ENCODE data around the gene UBE3C.
A peak's percentile ranks its signal among the peaks of the same experiment; 100 is the strongest.

Gene UBE3C

GRCh38 chr7:157278167-157278790 lies 139.6 kb downstream of the UBE3C start:
- peak overlapping the region; percentile 90 to 100 (median 98) for H3K4me2 ChIP-seq
- H3K36me3 ChIP-seq = no peaks in the 10 kb centered on the region
- peak overlapping the region; percentile 92 to 99 (median 96); a peak in 21 of 22 replicates for H3K27ac ChIP-seq
- H3K4me1 ChIP-seq = peaks cover 58 to 92% (median 84%) of the 10 kb centered on the region in 10 experiments
- H4K20me1 ChIP-seq = no peaks in the 10 kb centered on the region
- no peaks in the 10 kb centered on the region for H3K9me3 ChIP-seq (replicated peaks in 1 of 11)
- H3K4me3 ChIP-seq = peak overlapping the region in 2 of 10 experiments; percentile 68; a peak in 5 of 20 replicates
- TF ChIP-seq Cebpa-rat (IDR thresholded peaks at IDR 0.05) = no peak
- H3K27me3 ChIP-seq = no peaks in the 10 kb centered on the region
- peak overlapping the region; percentile 89 to 100 (median 92); a peak in 17 of 22 replicates for H3K9ac ChIP-seq

GRCh38 chr7:157278791-157279724 lies 140.3 kb downstream of the UBE3C start:
- H3K9ac ChIP-seq = peak overlapping the region; percentile 89 to 100 (median 92)
- H3K9me3 ChIP-seq (replicated peaks in 1 of 11) = peaks cover 0 to 6% (median 3%) of the 10 kb centered on the region in 11 experiments; a peak in 16 of 22 replicates
- no peak for TF ChIP-seq Cebpa-rat (IDR thresholded peaks at IDR 0.05)
- H3K36me3 ChIP-seq = no peaks in the 10 kb centered on the region
- no peaks in the 10 kb centered on the region for H4K20me1 ChIP-seq
- H3K27ac ChIP-seq = peak overlapping the region; percentile 92 to 99 (median 96)
- peak overlapping the region; percentile 90 to 100 (median 98) for H3K4me2 ChIP-seq
- H3K4me3 ChIP-seq = peak overlapping the region; percentile 56 to 73 (median 65)
- H3K4me1 ChIP-seq = peaks cover 55 to 84% (median 76%) of the 10 kb centered on the region in 10 experiments
- no peaks in the 10 kb centered on the region for H3K27me3 ChIP-seq

DNA sequence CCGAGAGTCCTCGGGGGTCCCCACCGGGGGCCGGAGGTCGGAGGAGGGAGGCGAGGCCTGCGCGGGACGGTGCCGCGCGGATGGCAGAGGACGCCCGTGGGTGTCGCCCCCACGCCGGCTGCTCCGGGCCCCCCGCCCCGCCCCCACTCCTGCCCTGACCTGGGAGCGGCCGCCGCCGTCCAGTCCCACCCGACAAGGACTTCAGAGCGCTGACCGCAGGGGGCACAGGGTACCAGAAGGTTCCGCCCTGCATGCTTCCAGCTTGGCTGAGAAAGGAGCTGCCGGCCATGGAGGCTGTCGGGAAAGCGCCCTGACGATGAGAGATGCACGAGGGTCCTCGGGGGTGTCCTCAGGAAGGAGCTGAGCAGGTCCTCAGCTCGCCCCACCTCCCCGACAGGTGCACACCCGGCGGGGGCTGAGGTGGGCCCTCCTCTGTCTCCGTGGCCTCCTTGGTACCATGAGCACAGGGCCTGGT lies 141.1 kb downstream of the UBE3C start:
- Histone ChIP-seq H3K4me2 (peak overlapping the region; percentile 90 to 100 (median 98)), H3K9ac (peak overlapping the region; percentile 89 to 100 (median 92)), H3K36me3 (no peaks in the 10 kb centered on the region), H4K20me1 (no peaks in the 10 kb centered on the region), H3K4me3 (peak overlapping the region; percentile 56 to 73 (median 65)), H3K9me3 (replicated peaks in 1 of 11) (peaks cover 6 to 13% (median 10%) of the 10 kb centered on the region in 11 experiments), H3K27me3 (no peaks in the 10 kb centered on the region), H3K4me1 (peaks cover 55 to 77% (median 70%) of the 10 kb centered on the region in 10 experiments), H3K27ac (peak overlapping the region; percentile 92 to 99 (median 96))
- TF ChIP-seq Cebpa-rat (IDR thresholded peaks at IDR 0.05) = no peak

GRCh38 chr7:157280216-157280841 lies 141.6 kb downstream of the UBE3C start:
- peak overlapping the region; percentile 89 to 100 (median 92) for H3K9ac ChIP-seq
- TF ChIP-seq Cebpa-rat (IDR thresholded peaks at IDR 0.05) = no peak
- peaks cover 10 to 18% (median 16%) of the 10 kb centered on the region in 11 experiments for H3K9me3 ChIP-seq (replicated peaks in 1 of 11)
- H4K20me1 ChIP-seq = no peaks in the 10 kb centered on the region
- no peaks in the 10 kb centered on the region for H3K36me3 ChIP-seq
- peaks cover 55 to 71% (median 64%) of the 10 kb centered on the region in 10 experiments for H3K4me1 ChIP-seq
- H3K4me3 ChIP-seq = peak overlapping the region in 9 of 10 experiments; percentile 59 to 73 (median 67); a peak in 17 of 20 replicates
- H3K27ac ChIP-seq = peak overlapping the region; percentile 92 to 99 (median 96); a peak in 21 of 22 replicates
- H3K27me3 ChIP-seq = no peaks in the 10 kb centered on the region
- H3K4me2 ChIP-seq = peak overlapping the region; percentile 90 to 100 (median 98)

- peaks cover 10 to 22% (median 17%) of the 10 kb centered on the region in 11 experiments for H3K9me3 ChIP-seq (replicated peaks in 1 of 11)
- H3K4me2 ChIP-seq = peak overlapping the region in 6 of 11 experiments; percentile 90 to 100 (median 96); a peak in 10 of 22 replicates
- H3K4me3 ChIP-seq = no peak overlapping the region
- no peaks in the 10 kb centered on the region for H4K20me1 ChIP-seq
- peaks cover 47 to 60% (median 54%) of the 10 kb centered on the region in 10 experiments for H3K4me1 ChIP-seq
- H3K27me3 ChIP-seq = no peaks in the 10 kb centered on the region
- TF ChIP-seq Cebpa-rat (IDR thresholded peaks at IDR 0.05) = no peak
- peak overlapping the region in 2 of 11 experiments; percentile 47 to 98; a peak in 3 of 22 replicates for H3K9ac ChIP-seq
- no peaks in the 10 kb centered on the region for H3K36me3 ChIP-seq
- H3K27ac ChIP-seq = peak overlapping the region in 1 of 11 experiments; percentile 35; a peak in 1 of 22 replicates
These were observed 142.7 kb downstream of the UBE3C start for GRCh38 chr7:157281221-157281998.

GRCh38 chr7:157282141-157282801 lies 143.5 kb downstream of the UBE3C start:
- no peaks in the 10 kb centered on the region for H3K36me3 ChIP-seq
- peaks cover 38 to 52% (median 45%) of the 10 kb centered on the region in 10 experiments for H3K4me1 ChIP-seq
- peaks cover 10 to 22% (median 17%) of the 10 kb centered on the region in 11 experiments for H3K9me3 ChIP-seq (replicated peaks in 1 of 11)
- no peak overlapping the region for H3K4me3 ChIP-seq
- peak overlapping the region in 1 of 11 experiments; percentile 26; a peak in 1 of 22 replicates for H3K9ac ChIP-seq
- 0 out of 22 replicates have a peak overlapping the region, but pooled peaks of 1 of the 11 experiments have one; percentile 35 for H3K27ac ChIP-seq
- no peak for TF ChIP-seq Cebpa-rat (IDR thresholded peaks at IDR 0.05)
- H3K27me3 ChIP-seq = no peaks in the 10 kb centered on the region
- H4K20me1 ChIP-seq = no peaks in the 10 kb centered on the region
- H3K4me2 ChIP-seq = peak overlapping the region in 4 of 11 experiments; percentile 7 to 99 (median 96); a peak in 6 of 22 replicates

- Histone ChIP-seq H3K27ac (no peak overlapping the region), H3K27me3 (no peaks in the 10 kb centered on the region)
- TF ChIP-seq Cebpa-rat (IDR thresholded peaks at IDR 0.05) = no peak
These were observed 145.7 kb downstream of the UBE3C start for GRCh38 chr7:157284229-157285014.

More at GRCh38 chr7:157284229-157285014, 145.7 kb downstream of the UBE3C start:
- H4K20me1 ChIP-seq = no peaks in the 10 kb centered on the region
- H3K4me3 ChIP-seq = no peak overlapping the region
- no peaks in the 10 kb centered on the region for H3K36me3 ChIP-seq
- H3K4me2 ChIP-seq = no peak overlapping the region
- H3K4me1 ChIP-seq = peaks cover 32 to 48% (median 40%) of the 10 kb centered on the region in 10 experiments
- no peak overlapping the region for H3K9ac ChIP-seq
- peaks cover 10 to 22% (median 17%) of the 10 kb centered on the region in 11 experiments for H3K9me3 ChIP-seq (replicated peaks in 1 of 11)

All from BLaER1 treated with 17β-estradiol and CSF1 and Interleukin-3, amounts not matched to agents 10 nM and 100 nM (cell line).